Stimulated activated CD8-positive, alpha-beta memory T cell treated with anti-CD3 and anti-CD28 coated beads, Interleukin-7, amount 100 ng/mL, for 48 hours (primary cell): ENCODE measurements around the gene RGS21.

Experiments used
- DNase-seq, 2 donors: peaks; one replicate each; pipeline ENCODE4 v3.0.0-alpha.2; 2020; ENCODE audit warnings: low read depth in 1 of 2; ENCODE audit errors: extremely low read depth in 1 of 2

RGS21 gene

DNA sequence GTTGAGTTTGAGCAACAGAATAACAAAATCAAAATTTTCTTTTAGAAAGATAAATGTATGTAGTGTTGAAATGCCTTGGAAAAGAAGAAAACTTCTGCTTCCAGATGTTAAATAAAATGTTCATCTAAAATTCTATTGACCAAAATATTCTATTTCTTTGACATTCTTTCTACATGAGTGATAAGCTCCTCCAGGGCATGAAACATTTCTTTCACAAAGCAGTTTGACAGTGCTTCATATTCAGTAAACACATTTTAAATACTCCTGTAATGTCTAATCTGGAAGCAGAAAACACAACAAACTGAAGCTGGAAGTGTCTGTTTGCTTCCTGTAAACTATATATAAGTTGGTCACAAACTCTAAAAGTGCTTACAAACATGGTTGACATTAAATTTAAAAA lies 61.5 kb downstream of the RGS21 start:
- no peak for DNase-seq

DNA sequence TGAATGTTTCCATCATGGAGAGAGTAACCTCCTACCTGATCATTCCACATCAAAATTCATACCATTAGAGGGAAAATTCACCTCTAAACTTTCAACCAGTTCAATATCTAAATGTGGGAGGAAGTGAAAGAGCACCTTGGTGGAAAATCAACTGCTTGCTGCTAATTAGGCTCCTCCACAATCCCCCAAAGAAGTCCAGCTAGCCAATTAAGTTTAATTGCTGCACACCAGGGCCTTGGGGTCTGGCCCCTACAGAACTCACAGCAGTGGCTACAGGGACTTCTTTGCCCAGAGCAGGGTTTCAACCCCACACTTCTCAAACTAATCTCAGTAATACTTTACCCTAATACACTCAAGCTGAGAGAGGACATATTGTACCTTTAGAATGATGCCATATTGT lies 62.1 kb downstream of the RGS21 start:
- no peak for DNase-seq

DNA sequence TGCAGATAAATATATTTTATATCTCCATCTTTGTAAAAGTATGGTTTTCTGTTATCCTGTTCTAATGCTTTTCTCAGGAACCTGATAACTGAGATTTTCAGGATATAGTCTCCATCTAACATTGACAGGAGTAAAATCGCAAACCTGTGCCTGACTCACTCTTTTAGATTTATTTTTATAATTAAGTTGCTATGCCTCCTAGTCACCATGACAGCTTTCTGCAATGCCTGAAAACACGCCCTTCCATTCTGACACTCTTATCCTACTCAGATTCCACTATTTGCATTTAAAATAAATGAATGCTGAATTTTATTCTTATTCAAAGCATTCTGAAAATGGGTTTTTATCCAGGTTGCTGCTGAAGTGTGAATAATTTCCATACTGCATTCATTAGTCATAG lies 62.8 kb downstream of the RGS21 start:
- no peak for DNase-seq

GRCh38 chr1:192382758-192383157 lies 66.0 kb downstream of the RGS21 start:
- DNase-seq, result no peak

DNA sequence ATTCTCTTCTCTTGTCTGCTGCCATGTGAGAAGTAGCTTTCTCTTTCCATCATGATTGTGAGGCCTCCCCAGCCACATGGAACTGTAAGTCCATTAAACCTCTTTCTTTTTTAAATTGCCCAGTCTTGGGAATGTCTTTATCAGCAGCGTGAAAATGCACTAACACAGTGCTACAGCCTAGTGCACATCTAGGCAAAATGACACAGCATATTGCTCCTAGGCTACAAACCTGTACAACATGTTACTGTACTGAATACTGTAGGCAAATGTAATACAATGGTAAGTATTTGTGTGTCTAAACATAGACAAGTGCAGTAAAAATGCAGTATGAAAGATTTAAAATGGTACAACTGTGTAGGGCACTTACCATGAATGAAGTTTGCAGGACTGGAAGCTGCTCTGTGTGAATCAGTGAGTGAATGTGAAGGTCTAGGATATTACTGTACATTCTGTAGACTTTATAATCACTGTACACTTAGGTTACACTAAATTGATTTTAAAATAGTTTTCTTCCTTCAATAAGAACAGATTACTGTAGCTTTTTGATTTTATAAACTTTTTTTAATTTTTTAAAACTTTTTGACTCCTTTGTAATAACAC lies 69.4 kb downstream of the RGS21 start:
- no peak for DNase-seq

DNA sequence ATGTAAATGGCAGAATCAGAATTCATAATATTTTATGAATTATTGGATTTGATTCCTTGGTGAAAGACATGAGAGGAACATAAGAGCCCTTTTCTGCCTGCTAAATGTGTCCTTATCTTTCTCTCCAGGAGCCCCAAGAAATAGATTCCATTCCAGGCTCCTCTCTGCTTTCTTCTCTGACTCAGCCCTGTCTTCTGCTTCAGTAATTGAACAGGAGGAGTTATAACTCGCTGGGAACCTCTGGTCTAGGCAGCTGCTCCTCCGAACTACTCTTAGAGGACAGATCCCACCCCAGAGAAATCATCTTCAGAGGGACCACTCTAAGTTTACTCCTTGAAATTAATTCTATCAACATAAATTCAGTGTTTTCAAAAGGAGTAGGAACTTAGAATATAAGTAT lies 78.4 kb downstream of the RGS21 start:
- no peak for DNase-seq

DNA sequence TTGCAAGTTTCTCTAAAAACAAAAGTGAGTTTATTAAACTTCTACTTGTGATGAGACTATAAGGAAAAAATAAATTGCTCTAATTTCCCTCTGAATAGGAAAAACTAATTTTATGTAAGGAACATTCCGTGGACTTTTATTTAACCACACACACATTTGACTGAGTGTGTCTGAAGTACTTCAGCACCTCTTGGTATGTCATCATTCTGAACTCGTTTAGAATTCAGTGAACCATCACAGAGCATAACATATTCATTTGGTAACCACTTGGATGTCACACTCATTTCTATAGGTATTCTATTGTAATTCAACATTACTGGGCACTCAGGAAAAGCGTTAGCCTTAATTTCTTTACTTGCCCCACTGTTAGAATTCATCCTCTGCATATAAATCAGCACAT lies 79.1 kb downstream of the RGS21 start:
- no peak for DNase-seq

- no peak for DNase-seq
Observed at GRCh38 chr1:192399161-192399560, 82.4 kb downstream of the RGS21 start.

- DNase-seq, result no peak
Observed at GRCh38 chr1:192401825-192402224, 85.0 kb downstream of the RGS21 start.

GRCh38 chr1:192402571-192402970 lies 85.8 kb downstream of the RGS21 start:
- no peak for DNase-seq

- no peak for DNase-seq
Observed at GRCh38 chr1:192407206-192407605, 90.4 kb downstream of the RGS21 start.
